Mesothelial cell of epicardium (in vitro differentiated cells): ENCODE results near the gene C22orf23. TPM values are rescaled to one million over a fixed set of nuclear protein-coding genes. Genes with fewer than 3 reads are reported as not detected.

Experiments
- DNase-seq, 2 experiments: peaks; one replicate each; pipeline ENCODE4 v3.0.0; 2021; ENCODE audit warnings: low spot score in 2 of 2; ENCODE audit not compliant: unreplicated experiment in 2 of 2
- H3K27ac Mint-ChIP-seq: 2 replicates; pipeline ENCODE4 v1.8.0; 2021; ENCODE audit warnings: mixed read lengths
- H3K27me3 Mint-ChIP-seq: 2 replicates; pipeline ENCODE4 v1.8.0; 2021; ENCODE audit warnings: low read depth, mixed read lengths
- H3K36me3 Mint-ChIP-seq: 2 replicates; pipeline ENCODE4 v1.8.0; 2021; ENCODE audit warnings: mixed read lengths
- H3K4me1 Mint-ChIP-seq: 2 replicates; pipeline ENCODE4 v1.8.0; 2021; ENCODE audit warnings: mixed read lengths
- H3K4me3 Mint-ChIP-seq: 2 replicates; pipeline ENCODE4 v1.8.0; 2021; ENCODE audit warnings: mild to moderate bottlenecking, moderate library complexity, mixed read lengths
- H3K9me3 Mint-ChIP-seq: 2 replicates; pipeline ENCODE4 v1.8.0; 2021; ENCODE audit warnings: mixed read lengths
- CTCF ChIP-seq: fragments of 200-600 bp; sonication (generic); IDR thresholded peaks from one replicate; pipeline ENCODE4 v1.5.0; 2021; ENCODE audit warnings: antibody characterized with exemption; ENCODE audit not compliant: unreplicated experiment
- total RNA-seq: library from RNA; stranded (reverse); gene quantifications from 3 replicates; pipeline ENCODE4 v1.2.1, GENCODE V29; 2021

Gene C22orf23
- total RNA-seq, 1 donor from 2014 or later = 0.40 TPM

GRCh38 chr22:37996079-37996478 lies 42.7 kb upstream of the C22orf23 start:
- H3K4me3 Mint-ChIP-seq = no peak overlapping the region
- no peaks in the 10 kb centered on the region for H3K9me3 Mint-ChIP-seq
- DNase-seq = no peak
- no peak overlapping the region for H3K27ac Mint-ChIP-seq
- H3K4me1 Mint-ChIP-seq = peaks cover 22% of the 10 kb centered on the region
- H3K36me3 Mint-ChIP-seq = no peaks in the 10 kb centered on the region
- H3K27me3 Mint-ChIP-seq = no peaks in the 10 kb centered on the region
- no peak for TF ChIP-seq CTCF

DNA sequence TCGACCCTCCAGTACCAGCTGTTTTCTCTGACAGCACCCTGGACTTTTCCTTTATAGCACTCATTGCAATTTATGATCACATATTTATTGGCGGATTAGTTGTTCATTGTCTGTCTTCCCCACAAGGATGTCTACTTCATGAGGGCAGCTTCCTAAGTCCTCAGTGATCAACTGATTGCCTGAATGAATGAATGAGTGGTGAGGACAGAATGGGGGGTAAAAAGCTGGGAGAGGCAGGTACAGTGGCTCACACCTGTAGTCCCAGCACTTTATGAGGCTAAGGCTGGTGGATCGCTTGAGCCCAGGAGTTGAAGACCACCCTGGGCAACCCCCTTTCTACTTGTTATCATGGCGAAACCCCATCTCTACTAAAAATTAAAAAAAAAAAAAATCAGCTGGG lies 42.1 kb upstream of the C22orf23 start:
- no peaks in the 10 kb centered on the region for H3K36me3 Mint-ChIP-seq
- no peaks in the 10 kb centered on the region for H3K9me3 Mint-ChIP-seq
- DNase-seq = no peak
- H3K4me3 Mint-ChIP-seq = no peak overlapping the region
- H3K27me3 Mint-ChIP-seq = no peaks in the 10 kb centered on the region
- H3K27ac Mint-ChIP-seq = no peak overlapping the region
- TF ChIP-seq CTCF = no peak
- peaks cover 22% of the 10 kb centered on the region for H3K4me1 Mint-ChIP-seq

DNA sequence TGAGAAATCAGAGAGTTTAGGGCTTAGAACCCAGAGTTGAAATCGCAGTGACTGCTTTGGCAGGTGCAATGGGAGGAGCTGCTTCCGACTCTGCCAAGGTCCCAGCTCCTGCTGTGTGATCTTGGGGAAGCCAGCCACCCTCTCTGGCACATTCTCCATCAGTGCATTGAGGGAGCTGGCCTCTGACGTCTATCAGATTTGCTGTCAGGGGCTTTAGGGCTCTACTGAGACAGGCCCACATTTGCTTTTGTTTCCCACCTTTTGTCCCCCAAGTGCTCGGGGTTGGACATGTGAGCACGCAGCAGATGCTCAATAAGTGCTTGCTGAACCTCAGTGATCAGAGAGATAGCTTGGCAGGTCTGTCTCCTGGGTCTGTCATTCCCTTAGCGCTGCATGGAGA lies 41.6 kb upstream of the C22orf23 start:
- Mint-ChIP-seq H3K9me3 (no peaks in the 10 kb centered on the region), H3K4me1 (peaks cover 18% of the 10 kb centered on the region), H3K27me3 (no peaks in the 10 kb centered on the region), H3K4me3 (no peak overlapping the region), H3K27ac (no peak overlapping the region), H3K36me3 (no peaks in the 10 kb centered on the region)
- no peak for TF ChIP-seq CTCF
- no peak for DNase-seq

- Mint-ChIP-seq H3K4me1 (peaks cover 16% of the 10 kb centered on the region), H3K4me3 (no peak overlapping the region), H3K27me3 (no peaks in the 10 kb centered on the region), H3K27ac (no peak overlapping the region), H3K9me3 (no peaks in the 10 kb centered on the region), H3K36me3 (no peaks in the 10 kb centered on the region)
- no peak for TF ChIP-seq CTCF
- DNase-seq = no peak
These were observed 40.6 kb upstream of the C22orf23 start for GRCh38 chr22:37994049-37994448.

DNA sequence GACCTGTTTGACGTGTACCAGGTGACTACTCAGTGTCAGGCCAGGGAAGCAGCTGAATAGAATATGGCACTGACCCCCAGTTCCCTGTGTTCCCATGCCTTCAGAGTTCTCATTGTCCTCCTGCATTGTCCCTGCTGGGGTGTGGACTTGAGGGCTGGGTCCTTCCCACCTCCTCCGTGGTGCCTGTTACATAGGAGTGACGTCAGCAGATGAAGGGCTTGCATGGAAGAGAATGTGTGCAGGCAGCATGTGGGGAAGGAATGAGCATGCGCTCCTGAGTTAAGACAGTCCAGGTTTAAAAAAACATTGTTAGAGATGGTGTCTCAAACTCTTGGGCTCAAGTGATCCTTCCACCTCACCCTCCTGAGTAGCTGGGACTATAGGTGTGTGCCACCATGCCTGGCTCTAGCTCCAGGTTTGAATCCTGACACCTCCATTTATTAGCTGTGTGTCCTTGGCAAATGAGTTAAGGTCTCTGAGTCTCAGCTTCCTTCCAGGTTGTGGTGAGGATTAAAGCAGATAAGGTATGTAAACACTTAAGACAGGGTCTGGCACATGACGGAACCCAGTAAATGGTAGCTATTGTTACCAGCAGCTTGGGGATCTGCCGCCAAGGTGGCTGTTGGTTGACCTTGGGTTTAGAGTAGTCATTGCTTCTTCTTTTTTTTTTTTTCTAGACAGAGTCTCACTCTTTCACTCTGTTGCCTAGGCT lies 38.5 kb upstream of the C22orf23 start:
- H3K27ac Mint-ChIP-seq = no peak overlapping the region
- no peaks in the 10 kb centered on the region for H3K9me3 Mint-ChIP-seq
- DNase-seq = no peak
- no peaks in the 10 kb centered on the region for H3K36me3 Mint-ChIP-seq
- no peaks in the 10 kb centered on the region for H3K27me3 Mint-ChIP-seq
- H3K4me1 Mint-ChIP-seq = no peaks in the 10 kb centered on the region
- H3K4me3 Mint-ChIP-seq = no peak overlapping the region
- no peak for TF ChIP-seq CTCF

DNA sequence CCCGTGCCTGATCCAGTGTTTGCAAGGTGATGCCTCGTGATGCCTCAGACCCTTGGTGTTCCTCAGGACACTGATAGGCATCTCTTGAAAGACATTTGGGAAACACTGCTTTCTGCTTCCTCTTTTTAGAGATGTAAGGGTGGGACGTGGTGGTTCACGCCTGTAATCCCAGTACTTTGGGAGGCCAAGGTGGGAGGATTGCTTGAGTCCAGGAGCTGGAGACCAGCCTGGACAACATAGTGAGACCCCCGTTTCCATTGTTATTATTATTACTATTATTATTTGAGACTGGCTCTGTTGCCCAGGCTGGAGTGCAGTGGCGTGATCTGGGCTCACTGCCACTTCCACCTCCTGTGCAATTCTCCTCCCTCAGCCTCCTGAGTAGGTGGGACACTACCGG lies 37.5 kb upstream of the C22orf23 start:
- Mint-ChIP-seq H3K27me3 (no peaks in the 10 kb centered on the region), H3K9me3 (no peaks in the 10 kb centered on the region), H3K4me1 (no peaks in the 10 kb centered on the region), H3K27ac (no peak overlapping the region), H3K36me3 (no peaks in the 10 kb centered on the region), H3K4me3 (no peak overlapping the region)
- DNase-seq = no peak
- no peak for TF ChIP-seq CTCF
